Cardiac fibroblast (primary cell): ENCODE data around the gene ANKLE1.

Source experiments
- DNase-seq, 2 donors: peaks; one replicate each; pipeline versions ENCODE4 v3.0.0 to v3.0.0-alpha.2; 2010; ENCODE audit warnings: low read depth in 2 of 2
- H3K4me3 ChIP-seq, 2 donors: replicated peaks in 1 of 2; 1 replicate in 1 of 2; 2 replicates in 1 of 2; pipeline ENCODE4 v1.5.1; 2011; ENCODE audit warnings: low read depth in 2 of 2, low read length in 2 of 2, mild to moderate bottlenecking in 2 of 2, moderate library complexity in 1 of 2
- TF ChIP-seq, protein P1 (sequence below): IDR thresholded peaks from one replicate; pipeline ENCODE4 v1.5.1; 2011; ENCODE audit warnings: low read depth, mild to moderate bottlenecking, low read length, inconsistent platforms

The ANKLE1 gene

DNA sequence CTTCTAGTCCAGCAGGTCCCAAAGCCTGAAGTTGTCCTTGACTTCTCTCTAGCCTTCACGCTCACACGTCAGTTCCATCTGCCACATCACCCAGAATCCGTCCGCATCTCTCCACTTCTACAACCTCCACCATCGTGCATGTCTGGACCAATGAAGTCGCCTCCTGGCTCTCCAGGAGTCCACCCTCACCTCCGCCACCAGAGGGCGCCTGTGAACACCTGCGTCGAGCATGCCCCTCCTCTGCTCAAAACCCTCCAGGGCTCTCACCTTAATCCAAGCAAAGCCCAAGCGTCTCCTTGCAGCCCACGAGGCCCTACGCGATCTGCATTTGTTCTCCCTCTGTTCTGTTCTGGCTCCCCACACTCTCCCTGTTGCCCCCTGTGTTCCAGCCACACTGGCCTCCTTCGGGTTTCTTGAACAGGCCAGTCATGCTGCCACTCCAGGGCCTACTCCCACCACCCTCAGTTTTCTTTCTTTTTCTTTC, 20.8 kb upstream of the ANKLE1 start:
- peak; percentile 82 to 83 for DNase-seq
- no peak overlapping the region for H3K4me3 ChIP-seq
- TF ChIP-seq, protein P1, sequence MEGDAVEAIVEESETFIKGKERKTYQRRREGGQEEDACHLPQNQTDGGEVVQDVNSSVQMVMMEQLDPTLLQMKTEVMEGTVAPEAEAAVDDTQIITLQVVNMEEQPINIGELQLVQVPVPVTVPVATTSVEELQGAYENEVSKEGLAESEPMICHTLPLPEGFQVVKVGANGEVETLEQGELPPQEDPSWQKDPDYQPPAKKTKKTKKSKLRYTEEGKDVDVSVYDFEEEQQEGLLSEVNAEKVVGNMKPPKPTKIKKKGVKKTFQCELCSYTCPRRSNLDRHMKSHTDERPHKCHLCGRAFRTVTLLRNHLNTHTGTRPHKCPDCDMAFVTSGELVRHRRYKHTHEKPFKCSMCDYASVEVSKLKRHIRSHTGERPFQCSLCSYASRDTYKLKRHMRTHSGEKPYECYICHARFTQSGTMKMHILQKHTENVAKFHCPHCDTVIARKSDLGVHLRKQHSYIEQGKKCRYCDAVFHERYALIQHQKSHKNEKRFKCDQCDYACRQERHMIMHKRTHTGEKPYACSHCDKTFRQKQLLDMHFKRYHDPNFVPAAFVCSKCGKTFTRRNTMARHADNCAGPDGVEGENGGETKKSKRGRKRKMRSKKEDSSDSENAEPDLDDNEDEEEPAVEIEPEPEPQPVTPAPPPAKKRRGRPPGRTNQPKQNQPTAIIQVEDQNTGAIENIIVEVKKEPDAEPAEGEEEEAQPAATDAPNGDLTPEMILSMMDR, result peak; percentile 92

DNA sequence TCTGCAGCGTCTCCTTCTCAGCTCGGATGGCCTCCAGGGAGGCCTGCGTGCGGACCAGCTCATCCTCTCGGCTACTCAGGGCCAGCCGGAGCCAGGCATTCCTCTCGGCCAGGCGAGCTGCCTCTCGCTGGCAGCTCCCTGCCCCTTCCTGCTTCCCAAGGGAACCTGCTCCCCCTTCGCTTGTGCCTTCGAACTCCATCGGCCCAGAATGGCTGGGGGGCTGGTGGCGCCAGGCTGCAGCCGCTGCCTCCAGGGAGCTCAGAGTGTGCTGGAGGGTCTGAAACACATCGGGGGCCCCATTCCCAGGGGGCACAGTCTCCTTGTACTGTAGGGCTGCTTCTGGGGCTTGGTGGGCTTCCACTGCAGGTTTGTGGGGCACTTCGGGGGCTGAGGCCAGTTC, 19.1 kb upstream of the ANKLE1 start:
- no peak overlapping the region for H3K4me3 ChIP-seq
- no peak for DNase-seq
- TF ChIP-seq, protein P1, result no peak

DNA sequence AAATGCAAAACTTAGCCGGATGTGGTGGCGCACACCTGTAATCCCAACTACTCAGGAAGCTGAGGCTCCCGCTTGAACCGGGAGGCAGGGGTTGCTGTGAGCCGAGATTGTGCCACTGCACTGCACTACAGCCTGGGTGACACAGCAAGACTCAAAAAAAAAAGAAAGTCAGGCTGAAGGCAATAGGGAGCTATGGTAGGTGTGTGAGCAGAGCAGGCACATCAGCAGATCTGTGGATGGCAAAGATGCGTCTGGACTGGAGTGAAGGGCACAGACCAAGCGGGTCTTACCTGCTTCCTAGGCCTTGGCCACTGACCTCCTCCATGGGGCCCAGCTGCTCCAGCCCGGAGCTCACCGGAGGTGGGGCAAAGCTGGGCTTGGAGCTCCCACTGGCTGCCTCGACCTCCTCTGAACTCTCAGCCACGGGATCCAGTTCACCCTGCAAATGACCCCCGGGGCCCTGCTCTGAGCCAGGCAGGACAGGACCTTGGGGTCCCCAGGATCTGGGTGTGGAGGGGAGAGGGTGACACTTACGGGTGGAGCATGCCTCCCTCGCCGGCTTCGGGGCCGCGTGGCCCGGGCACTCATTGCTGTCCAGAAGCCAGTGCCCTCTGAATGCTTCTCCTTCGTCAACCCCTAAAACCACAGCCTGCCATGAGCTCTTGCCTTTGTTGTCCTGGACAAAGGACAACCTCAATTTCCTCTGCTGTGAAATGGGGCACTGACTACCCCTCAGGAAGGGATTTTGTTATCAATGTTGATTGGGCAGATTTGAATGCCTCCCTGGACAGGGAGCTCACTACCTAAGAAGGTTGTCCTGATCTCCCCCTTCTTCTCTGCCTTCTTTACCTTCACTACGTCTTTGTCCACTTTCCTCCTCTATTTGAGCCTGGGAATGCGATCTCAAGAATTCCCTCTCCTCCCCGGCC, 17.7 kb upstream of the ANKLE1 start:
- no peak for DNase-seq
- no peak overlapping the region for H3K4me3 ChIP-seq
- TF ChIP-seq, protein P1, result no peak

DNA sequence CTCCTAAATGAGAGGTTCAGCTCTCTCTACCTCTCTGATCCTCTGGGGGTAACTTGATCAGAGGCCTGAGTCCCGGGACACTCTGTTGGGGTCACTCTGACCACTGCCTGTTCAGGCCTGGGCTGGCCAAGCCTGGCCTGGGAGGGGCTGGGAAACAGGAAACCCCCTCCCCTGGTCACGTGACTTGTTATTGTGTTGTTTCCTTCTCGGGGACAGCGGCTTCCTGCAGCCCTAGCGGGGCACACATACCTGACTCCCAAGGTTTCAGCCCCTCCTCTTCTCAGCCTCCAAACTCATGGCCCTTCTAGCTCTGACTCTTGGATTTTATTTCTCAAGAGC, 17.1 kb upstream of the ANKLE1 start, which contains the start of gene USHBP1:
USHBP1 (minus strand) TSS at position 105 of the 339 bp plus-strand sequence. CDS start 446 bp downstream, outside the sequence.
- H3K4me3 ChIP-seq, result no peak within 1 kb of the TSS
- TF ChIP-seq, protein P1, result no peak
- DNase-seq, result no peak

DNA sequence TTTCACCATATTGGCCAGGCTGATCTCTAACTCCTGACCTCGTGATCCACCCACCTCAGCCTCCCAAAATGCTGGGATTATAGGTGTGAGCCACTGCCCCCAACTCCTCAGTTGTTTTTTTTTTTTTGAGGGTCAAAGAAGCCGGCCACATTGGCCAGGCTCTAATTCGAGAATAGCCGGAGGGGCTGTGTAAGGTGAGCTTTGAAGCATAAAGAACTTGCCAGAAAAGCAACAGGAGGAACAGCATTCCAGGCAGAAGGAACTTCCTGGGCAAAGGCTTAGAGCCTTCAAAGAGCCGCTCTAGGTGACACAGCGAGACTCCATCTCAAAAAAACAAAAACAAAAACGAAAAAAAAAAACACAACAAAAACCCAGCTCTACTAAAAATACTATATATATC, 15.7 kb upstream of the ANKLE1 start:
- DNase-seq, result no peak
- no peak overlapping the region for H3K4me3 ChIP-seq
- TF ChIP-seq, protein P1, result no peak

DNA sequence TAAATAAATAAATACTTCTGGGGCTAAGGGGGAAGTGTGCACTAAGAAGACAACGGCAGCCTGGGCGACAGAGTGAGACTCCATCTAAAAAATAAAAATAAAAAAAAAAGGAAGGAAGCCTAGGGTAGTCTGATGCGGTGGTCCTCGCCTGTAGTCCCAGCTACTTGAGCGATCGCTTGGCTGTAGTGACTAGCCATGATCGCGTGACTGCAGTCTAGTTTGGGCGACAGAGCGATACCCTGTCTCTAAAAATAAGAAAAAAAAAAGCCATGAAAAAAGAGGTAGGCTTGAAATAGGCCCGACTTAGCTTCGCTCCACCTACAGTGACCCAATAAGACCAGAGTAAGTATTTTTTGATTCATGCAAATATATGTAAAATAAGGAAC, 15.1 kb upstream of the ANKLE1 start:
- no peak overlapping the region for H3K4me3 ChIP-seq
- DNase-seq, result no peak
- TF ChIP-seq, protein P1, result no peak
